B cell (primary cell): ENCODE measurements around the gene IL1A. TPM values are rescaled to one million over a fixed set of nuclear protein-coding genes. Genes with fewer than 3 reads are reported as not detected.

Source experiments
- ATAC-seq: fragments of 200-7000 bp; cut with Tn5 transposase; one replicate; pipeline ENCODE4 v1.10.0; 2021; ENCODE audit warnings: low read depth, mild to moderate bottlenecking, moderate number of reproducible peaks, moderate library complexity
- CTCF ChIA-PET: fragments of 350-600 bp; sonication (Branson Sonifier 250); formaldehyde crosslinking; loops from one replicate; lab custom pipeline; 2021; ENCODE audit warnings: antibody characterized with exemption, inconsistent platforms; lab: Charles Lee
- POLR2A ChIA-PET: fragments of 350-600 bp; sonication (Branson Sonifier 250); formaldehyde crosslinking; loops from one replicate; lab custom pipeline; 2021; ENCODE audit warnings: antibody characterized with exemption; lab: Charles Lee
- DNase-seq: peaks from one replicate; pipeline ENCODE4 v3.0.0; 2013
- H2AFZ ChIP-seq: 2 replicates; pipeline ENCODE4 v1.6.1; 2012; ENCODE audit warnings: mild to moderate bottlenecking, low read depth, low read length; ENCODE audit not compliant: insufficient read depth, poor library complexity, severe bottlenecking
- H3K27ac ChIP-seq, 2 donors: 1 replicate in 1 of 2; 2 replicates in 1 of 2; pipeline ENCODE4 v1.5.1; 2012 to 2013; ENCODE audit warnings: low read length in 2 of 2, mild to moderate bottlenecking in 2 of 2, moderate library complexity in 1 of 2
- H3K27me3 ChIP-seq, 4 experiments: fragments of 200-600 bp in 1 of 4; sonication (generic) in 1 of 4; replicated peaks in 1 of 4; 1 replicate in 2 of 4; 2 replicates in 2 of 4; pipeline versions ENCODE4 v1.6.1 to v1.7.0; 2013 to 2016; ENCODE audit warnings: low read length in 3 of 4, mild to moderate bottlenecking in 2 of 4, mixed read lengths in 1 of 4, moderate library complexity in 1 of 4; ENCODE audit not compliant: insufficient read depth in 4 of 4, control insufficient read depth in 3 of 4; ENCODE audit errors: control extremely low read depth in 1 of 4
- H3K36me3 ChIP-seq, 2 experiments: replicated peaks in 1 of 2; 1 replicate in 1 of 2; 2 replicates in 1 of 2; pipeline versions ENCODE4 v1.6.1 to v1.7.1; 2013; ENCODE audit warnings: low read length in 1 of 2; ENCODE audit not compliant: insufficient read depth in 2 of 2, control insufficient read depth in 1 of 2; ENCODE audit errors: control extremely low read depth in 1 of 2, extremely low read depth in 1 of 2
- H3K4me1 ChIP-seq, 2 donors: fragments of 200-600 bp in 1 of 2; sonication (generic) in 1 of 2; 1 replicate in 1 of 2; 2 replicates in 1 of 2; pipeline versions ENCODE4 v1.5.1 to v1.6.1; 2013 to 2017; ENCODE audit warnings: low read length in 2 of 2; ENCODE audit not compliant: control insufficient read depth in 2 of 2, insufficient read depth in 2 of 2
- H3K4me2 ChIP-seq: replicated peaks from 2 replicates; pipeline ENCODE3; 2012; ENCODE audit warnings: mild to moderate bottlenecking, low read depth, low read length; ENCODE audit not compliant: poor library complexity, severe bottlenecking
- H3K4me3 ChIP-seq, 5 experiments: fragments of 200-600 bp in 1 of 5; sonication (generic) in 1 of 5; 1 replicate in 3 of 5; 2 replicates in 2 of 5; pipeline versions ENCODE4 v1.5.1 to v1.7.0; 2011 to 2016; ENCODE audit warnings: low read length in 4 of 5, mild to moderate bottlenecking in 4 of 5, low read depth in 2 of 5, control low read depth in 1 of 5, moderate library complexity in 1 of 5; ENCODE audit not compliant: insufficient read depth in 1 of 5; ENCODE audit errors: control extremely low read depth in 1 of 5, extremely low read depth in 1 of 5
- H3K79me2 ChIP-seq: fragments of 200-600 bp; sonication (generic); one replicate; pipeline ENCODE4 v1.6.0; 2016; ENCODE audit warnings: low read length; ENCODE audit not compliant: control insufficient read depth, insufficient read depth
- H3K9ac ChIP-seq: fragments of 200-600 bp; sonication (generic); 2 replicates; pipeline ENCODE4 v1.6.1; 2017; ENCODE audit warnings: mild to moderate bottlenecking, low read length, moderate library complexity
- H3K9me3 ChIP-seq, 3 donors: one replicate each; pipeline versions ENCODE4 v1.6.1 to v1.7.1; 2013; ENCODE audit warnings: low read length in 2 of 3; ENCODE audit not compliant: control insufficient read depth in 2 of 3, insufficient read depth in 1 of 3; ENCODE audit errors: control extremely low read depth in 1 of 3
- H4K20me1 ChIP-seq: 2 replicates; pipeline ENCODE4 v1.6.0; 2012; ENCODE audit warnings: mild to moderate bottlenecking, low read length; ENCODE audit not compliant: insufficient read depth, control insufficient read depth, poor library complexity, severe bottlenecking
- H3K27ac Mint-ChIP-seq: one replicate; pipeline ENCODE4 v1.8.0; 2021; ENCODE audit warnings: mixed read lengths
- H3K27me3 Mint-ChIP-seq: one replicate; pipeline ENCODE4 v1.8.0; 2021; ENCODE audit warnings: mixed read lengths
- H3K4me1 Mint-ChIP-seq: one replicate; pipeline ENCODE4 v1.8.0; 2021; ENCODE audit warnings: mixed read lengths
- H3K4me3 Mint-ChIP-seq: one replicate; pipeline ENCODE4 v1.8.0; 2021; ENCODE audit warnings: mixed read lengths
- H3K9me3 Mint-ChIP-seq: one replicate; pipeline ENCODE4 v1.8.0; 2022; ENCODE audit warnings: mixed read lengths; ENCODE audit not compliant: insufficient read depth
- EZH2 ChIP-seq: IDR thresholded peaks from 2 replicates; pipeline ENCODE4 v1.6.1; 2012; ENCODE audit warnings: borderline replicate concordance, low read depth, mild to moderate bottlenecking, moderate library complexity, low read length; ENCODE audit not compliant: insufficient read depth, poor library complexity, severe bottlenecking
- WGBS: methylation state at CpG from one replicate; pipeline ENCODE4 v1.1.5; 2013; ENCODE audit warnings: missing lambda C conversion rate; ENCODE audit not compliant: insufficient coverage; 5-methylcytosine and 5-hydroxymethylcytosine counted together
- intact Hi-C: fragments of 100-400 bp; cut with micrococcal nuclease; formaldehyde crosslinking; loops from one replicate; pipeline ENCODE4 v1.10.0; 2022
- polyA plus RNA-seq: library from polyadenylated mRNA; depleted of rRNA; stranded (reverse); fragments of >200 nt; gene quantifications from 2 replicates; pipeline ENCODE4 v1.2.3, GENCODE V29; 2012
- total RNA-seq, 2 donors: library from RNA; stranded (reverse); fragments of 120-200 nt in 1 of 2; gene quantifications; 1 replicate in 1 of 2; 2 replicates in 1 of 2; pipeline versions ENCODE4 v1.2.3 to v1.2.4, GENCODE V29; 2013 to 2022
- TF ChIP-seq, protein P1 (sequence below): fragments of 200-600 bp; IDR thresholded peaks from one replicate; pipeline ENCODE4 v1.8.0; 2022; ENCODE audit warnings: antibody characterized with exemption, mild to moderate bottlenecking

Gene IL1A
- total and polyA plus RNA-seq, 2 donors (not counting 1 experiment from before 2014, with no cell fraction given) = 0.15 TPM; not detected in 1

DNA sequence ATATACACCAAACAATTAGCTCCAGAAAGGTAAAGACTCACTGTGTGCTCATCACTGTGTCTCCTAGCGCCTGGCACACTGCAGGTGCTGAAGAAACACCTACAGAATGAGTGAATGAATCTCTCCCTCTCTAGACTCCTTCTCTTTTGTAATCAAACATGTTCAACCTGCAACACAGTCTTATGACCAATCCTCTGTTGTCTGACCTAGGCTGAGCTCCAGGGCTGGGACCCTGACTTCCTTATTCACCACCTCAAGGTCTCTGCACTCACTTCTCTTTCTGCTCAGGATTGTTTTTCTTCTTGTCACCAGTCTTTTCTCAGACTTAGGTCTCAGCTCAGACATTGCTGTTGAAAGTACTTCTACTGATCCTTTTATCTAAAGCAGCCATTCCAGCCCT lies 29.7 kb downstream of the IL1A start:
- ChIA-PET POLR2A (no interaction called here), CTCF (interaction anchor here (1.2 to 14.9 kb wide), 3 partner anchors 14 to 187 kb away, joined by 3 to 299 read pairs (median 3); no protein-coding TSS in a partner anchor)
- WGBS = 100% methylated on average over 1 of the region's 1 CpG
- Histone ChIP-seq H3K4me2 (no peak overlapping the region), H2AFZ (peak overlapping the region; percentile 50), H3K79me2 (no peaks in the 10 kb centered on the region), H3K4me3 (no peak overlapping the region), H3K9ac (no peak overlapping the region), H3K36me3 (no peaks in the 10 kb centered on the region), H3K4me1 (peaks cover 0 to 12% of the 10 kb centered on the region in 2 donors), H3K27me3 (no peaks in the 10 kb centered on the region), H3K9me3 (no peaks in the 10 kb centered on the region), H4K20me1 (no peaks in the 10 kb centered on the region), H3K27ac (no peak overlapping the region)
- no peaks in the 10 kb centered on the region for H3K9me3 Mint-ChIP-seq
- TF ChIP-seq, protein P1, sequence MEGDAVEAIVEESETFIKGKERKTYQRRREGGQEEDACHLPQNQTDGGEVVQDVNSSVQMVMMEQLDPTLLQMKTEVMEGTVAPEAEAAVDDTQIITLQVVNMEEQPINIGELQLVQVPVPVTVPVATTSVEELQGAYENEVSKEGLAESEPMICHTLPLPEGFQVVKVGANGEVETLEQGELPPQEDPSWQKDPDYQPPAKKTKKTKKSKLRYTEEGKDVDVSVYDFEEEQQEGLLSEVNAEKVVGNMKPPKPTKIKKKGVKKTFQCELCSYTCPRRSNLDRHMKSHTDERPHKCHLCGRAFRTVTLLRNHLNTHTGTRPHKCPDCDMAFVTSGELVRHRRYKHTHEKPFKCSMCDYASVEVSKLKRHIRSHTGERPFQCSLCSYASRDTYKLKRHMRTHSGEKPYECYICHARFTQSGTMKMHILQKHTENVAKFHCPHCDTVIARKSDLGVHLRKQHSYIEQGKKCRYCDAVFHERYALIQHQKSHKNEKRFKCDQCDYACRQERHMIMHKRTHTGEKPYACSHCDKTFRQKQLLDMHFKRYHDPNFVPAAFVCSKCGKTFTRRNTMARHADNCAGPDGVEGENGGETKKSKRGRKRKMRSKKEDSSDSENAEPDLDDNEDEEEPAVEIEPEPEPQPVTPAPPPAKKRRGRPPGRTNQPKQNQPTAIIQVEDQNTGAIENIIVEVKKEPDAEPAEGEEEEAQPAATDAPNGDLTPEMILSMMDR = no peak
- TF ChIP-seq EZH2 = no peak
- no peak overlapping the region for H3K4me3 Mint-ChIP-seq
- intact Hi-C loops = no loop called here
- H3K27me3 Mint-ChIP-seq = no peaks in the 10 kb centered on the region
- H3K4me1 Mint-ChIP-seq = peaks cover 18% of the 10 kb centered on the region
- no peak for ATAC-seq
- no peak overlapping the region for H3K27ac Mint-ChIP-seq
- DNase-seq = peak; percentile 18

DNA sequence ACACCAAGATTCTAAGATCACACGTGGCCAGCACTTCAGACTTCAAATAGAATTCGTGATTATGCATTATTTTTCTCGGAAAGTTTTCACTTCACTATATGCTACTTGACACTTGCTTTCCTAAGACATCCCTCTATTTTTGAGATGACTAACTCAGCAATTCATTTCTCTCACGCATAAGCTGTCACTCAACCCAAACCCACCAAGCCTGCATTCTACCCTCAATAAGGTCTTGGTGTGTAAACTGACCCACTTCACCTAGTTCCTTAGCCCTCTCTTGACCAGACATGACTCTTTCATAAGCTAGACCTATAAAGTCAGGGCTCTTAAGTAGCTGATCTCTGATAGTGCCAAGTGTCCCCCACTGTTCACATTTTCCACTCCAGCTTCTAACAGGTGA lies 31.6 kb downstream of the IL1A start:
- Mint-ChIP-seq H3K9me3 (no peaks in the 10 kb centered on the region), H3K4me3 (no peak overlapping the region), H3K4me1 (peaks cover 16% of the 10 kb centered on the region), H3K27me3 (no peaks in the 10 kb centered on the region), H3K27ac (no peak overlapping the region)
- no peaks in the 10 kb centered on the region for H4K20me1 ChIP-seq
- H2AFZ ChIP-seq = no peak overlapping the region
- DNase-seq = no peak
- no peaks in the 10 kb centered on the region for H3K27me3 ChIP-seq
- no peaks in the 10 kb centered on the region for H3K79me2 ChIP-seq
- peaks cover 0 to 12% of the 10 kb centered on the region in 2 donors for H3K4me1 ChIP-seq
- H3K9me3 ChIP-seq = no peaks in the 10 kb centered on the region
- 91% methylated on average over 4 of the region's 4 CpGs for WGBS
- ChIA-PET CTCF (interaction anchor here (1.0 to 14.9 kb wide), 5 partner anchors 27 to 206 kb away, joined by 3 to 299 read pairs (median 5); partner anchors contain the start of gene SLC20A1), POLR2A (no interaction called here)
- H3K4me3 ChIP-seq = no peak overlapping the region
- ATAC-seq = no peak
- H3K36me3 ChIP-seq = no peaks in the 10 kb centered on the region
- intact Hi-C loops = no loop called here
- no peak overlapping the region for H3K9ac ChIP-seq
- H3K27ac ChIP-seq = no peak overlapping the region
- TF ChIP-seq EZH2 = no peak
- TF ChIP-seq, protein P1 = no peak
- H3K4me2 ChIP-seq = no peak overlapping the region
